ENCODE measurements around the gene ASIC2. TPM values are rescaled to one million over a fixed set of nuclear protein-coding genes. Genes with fewer than 3 reads are reported as not detected.

The ASIC2 gene
- total RNA-seq, 1 donor from 2014 or later, result 0.36 TPM

DNA sequence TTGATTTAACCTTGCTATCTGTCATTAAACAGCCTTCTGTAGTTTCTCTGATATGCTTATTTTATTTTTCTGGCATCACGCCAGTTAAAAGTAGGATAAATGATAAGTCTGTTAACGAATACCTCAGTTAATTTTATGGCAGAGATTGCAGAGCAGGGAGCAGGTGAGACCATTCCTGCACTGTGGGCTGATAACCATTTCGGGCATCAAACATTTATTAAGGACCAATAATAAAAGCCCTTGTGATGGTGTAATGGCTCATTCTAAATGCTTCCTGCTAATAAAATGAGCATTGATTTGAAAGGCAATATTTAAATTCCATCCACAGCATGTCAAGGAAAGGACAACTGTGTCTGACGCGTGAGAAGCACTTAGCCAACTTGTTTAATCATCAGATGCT lies 94.1 kb downstream of the ASIC2 start:
- no peaks in the 10 kb centered on the region for H4K20me1 ChIP-seq (ENCODE audit: insufficient read depth, low read length)
- TF ChIP-seq, protein P1, sequence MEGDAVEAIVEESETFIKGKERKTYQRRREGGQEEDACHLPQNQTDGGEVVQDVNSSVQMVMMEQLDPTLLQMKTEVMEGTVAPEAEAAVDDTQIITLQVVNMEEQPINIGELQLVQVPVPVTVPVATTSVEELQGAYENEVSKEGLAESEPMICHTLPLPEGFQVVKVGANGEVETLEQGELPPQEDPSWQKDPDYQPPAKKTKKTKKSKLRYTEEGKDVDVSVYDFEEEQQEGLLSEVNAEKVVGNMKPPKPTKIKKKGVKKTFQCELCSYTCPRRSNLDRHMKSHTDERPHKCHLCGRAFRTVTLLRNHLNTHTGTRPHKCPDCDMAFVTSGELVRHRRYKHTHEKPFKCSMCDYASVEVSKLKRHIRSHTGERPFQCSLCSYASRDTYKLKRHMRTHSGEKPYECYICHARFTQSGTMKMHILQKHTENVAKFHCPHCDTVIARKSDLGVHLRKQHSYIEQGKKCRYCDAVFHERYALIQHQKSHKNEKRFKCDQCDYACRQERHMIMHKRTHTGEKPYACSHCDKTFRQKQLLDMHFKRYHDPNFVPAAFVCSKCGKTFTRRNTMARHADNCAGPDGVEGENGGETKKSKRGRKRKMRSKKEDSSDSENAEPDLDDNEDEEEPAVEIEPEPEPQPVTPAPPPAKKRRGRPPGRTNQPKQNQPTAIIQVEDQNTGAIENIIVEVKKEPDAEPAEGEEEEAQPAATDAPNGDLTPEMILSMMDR (IDR thresholded peaks at IDR 0.05; ENCODE audit: insufficient read depth, low read depth, low read length), result no peak
- no peak for TF ChIP-seq EZH2 (IDR thresholded peaks at IDR 0.05; ENCODE audit: insufficient read depth, low read length)

DNA sequence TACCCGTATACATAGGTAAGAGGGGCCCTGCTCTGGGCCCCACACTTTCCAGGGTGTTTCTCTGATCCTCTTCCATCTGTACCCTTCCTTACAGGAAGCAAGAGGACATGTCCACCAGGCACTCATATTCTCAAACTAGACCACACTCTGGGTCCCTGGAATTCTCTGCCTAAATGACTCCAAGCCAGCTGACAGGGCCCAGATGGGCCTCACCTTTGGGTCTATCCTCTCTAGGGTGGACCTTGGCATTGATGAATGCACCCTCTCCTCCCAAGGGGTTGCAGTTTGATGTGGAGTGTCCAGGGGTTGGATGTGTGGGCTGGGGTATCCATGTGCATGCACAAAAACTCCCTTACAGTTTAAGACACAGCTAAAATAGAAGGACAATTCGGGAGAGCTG lies 95.8 kb downstream of the ASIC2 start:
- Mint-ChIP-seq H3K4me3 (ENCODE audit: unreplicated experiment) (no peak overlapping the region), H3K36me3 (ENCODE audit: low read depth, unreplicated experiment) (no peaks in the 10 kb centered on the region), H3K27me3 (ENCODE audit: low read depth, unreplicated experiment) (peaks cover 70% of the 10 kb centered on the region), H3K4me1 (ENCODE audit: low read depth, unreplicated experiment) (peaks cover 8% of the 10 kb centered on the region), H3K27ac (ENCODE audit: unreplicated experiment) (no peak overlapping the region), H3K9me3 (ENCODE audit: unreplicated experiment) (no peaks in the 10 kb centered on the region)
- Histone ChIP-seq H3K4me2 (ENCODE audit: low read length) (no peak overlapping the region), H2AFZ (ENCODE audit: low read depth, low read length) (no peak overlapping the region), H3K27me3 (ENCODE audit: insufficient read depth, low read length) (no peaks in the 10 kb centered on the region), H3K27ac (ENCODE audit: low read depth, low read length) (no peak overlapping the region), H3K4me3 (ENCODE audit: insufficient read depth, low read depth, low read length) (no peak overlapping the region), H3K9me3 (ENCODE audit: insufficient read depth, low read depth, low read length) (no peaks in the 10 kb centered on the region), H3K9ac (ENCODE audit: low read length) (no peak overlapping the region), H3K36me3 (ENCODE audit: insufficient read depth, low read length) (no peaks in the 10 kb centered on the region), H3K79me2 (ENCODE audit: insufficient read depth, low read length) (no peaks in the 10 kb centered on the region), H3K4me1 (ENCODE audit: insufficient read depth, low read length) (peaks cover 6% of the 10 kb centered on the region), H4K20me1 (ENCODE audit: insufficient read depth, low read length) (no peaks in the 10 kb centered on the region)
- TF ChIP-seq EZH2 (IDR thresholded peaks at IDR 0.05; ENCODE audit: insufficient read depth, low read length), result no peak
- TF ChIP-seq, protein P1 (IDR thresholded peaks at IDR 0.05; ENCODE audit: insufficient read depth, low read depth, low read length), result no peak
- no peak for DNase-seq (ENCODE audit: low read depth)
- FAIRE-seq, result no peak

More for the DNA sequence above, 94.1 kb downstream of the ASIC2 start:
- Mint-ChIP-seq H3K9me3 (ENCODE audit: unreplicated experiment) (no peaks in the 10 kb centered on the region), H3K4me1 (ENCODE audit: low read depth, unreplicated experiment) (no peaks in the 10 kb centered on the region), H3K27me3 (ENCODE audit: low read depth, unreplicated experiment) (peaks cover 74% of the 10 kb centered on the region), H3K4me3 (ENCODE audit: unreplicated experiment) (no peak overlapping the region), H3K27ac (ENCODE audit: unreplicated experiment) (no peak overlapping the region), H3K36me3 (ENCODE audit: low read depth, unreplicated experiment) (no peaks in the 10 kb centered on the region)
- H2AFZ ChIP-seq (ENCODE audit: low read depth, low read length), result no peak overlapping the region
- no peaks in the 10 kb centered on the region for H3K9me3 ChIP-seq (ENCODE audit: insufficient read depth, low read depth, low read length)
- H3K4me1 ChIP-seq (ENCODE audit: insufficient read depth, low read length), result no peaks in the 10 kb centered on the region
- H3K27ac ChIP-seq (ENCODE audit: low read depth, low read length), result no peak overlapping the region
- FAIRE-seq (no peak), DNase-seq (ENCODE audit: low read depth) (no peak)
- H3K27me3 ChIP-seq (ENCODE audit: insufficient read depth, low read length), result no peaks in the 10 kb centered on the region
- H3K36me3 ChIP-seq (ENCODE audit: insufficient read depth, low read length), result no peaks in the 10 kb centered on the region
- H3K4me2 ChIP-seq (ENCODE audit: low read length), result no peak overlapping the region
- H3K9ac ChIP-seq (ENCODE audit: low read length), result no peak overlapping the region
- no peak overlapping the region for H3K4me3 ChIP-seq (ENCODE audit: insufficient read depth, low read depth, low read length)
- no peaks in the 10 kb centered on the region for H3K79me2 ChIP-seq (ENCODE audit: insufficient read depth, low read length)

DNA sequence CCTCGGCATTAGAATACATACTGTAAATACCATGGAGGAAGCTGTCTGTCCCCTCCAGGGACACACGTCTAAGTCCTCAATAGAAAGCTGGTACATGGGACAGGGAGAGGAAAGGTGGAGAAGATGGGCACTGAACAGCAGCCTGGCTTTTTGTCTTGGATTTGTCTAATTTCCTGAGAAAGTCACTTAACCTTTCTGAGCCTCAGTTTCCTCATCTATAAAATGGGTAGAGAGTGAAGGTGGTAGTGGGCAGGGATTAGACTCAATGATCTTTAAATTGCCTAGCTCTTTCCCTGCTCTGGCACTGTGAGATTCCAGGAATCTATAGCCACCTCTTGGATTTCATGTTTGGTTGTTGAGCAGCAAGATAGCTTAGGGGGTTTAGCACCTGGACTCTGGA lies 96.2 kb downstream of the ASIC2 start:
- Histone ChIP-seq H2AFZ (ENCODE audit: low read depth, low read length) (no peak overlapping the region), H3K79me2 (ENCODE audit: insufficient read depth, low read length) (no peaks in the 10 kb centered on the region), H3K4me3 (ENCODE audit: insufficient read depth, low read depth, low read length) (no peak overlapping the region), H3K9ac (ENCODE audit: low read length) (no peak overlapping the region), H4K20me1 (ENCODE audit: insufficient read depth, low read length) (no peaks in the 10 kb centered on the region), H3K36me3 (ENCODE audit: insufficient read depth, low read length) (no peaks in the 10 kb centered on the region), H3K4me2 (ENCODE audit: low read length) (no peak overlapping the region), H3K4me1 (ENCODE audit: insufficient read depth, low read length) (peaks cover 6% of the 10 kb centered on the region), H3K27me3 (ENCODE audit: insufficient read depth, low read length) (no peaks in the 10 kb centered on the region), H3K27ac (ENCODE audit: low read depth, low read length) (no peak overlapping the region), H3K9me3 (ENCODE audit: insufficient read depth, low read depth, low read length) (no peaks in the 10 kb centered on the region)
- H3K4me1 Mint-ChIP-seq (ENCODE audit: low read depth, unreplicated experiment), result peaks cover 8% of the 10 kb centered on the region
- TF ChIP-seq EZH2 (IDR thresholded peaks at IDR 0.05; ENCODE audit: insufficient read depth, low read length), result no peak
- TF ChIP-seq, protein P1 (IDR thresholded peaks at IDR 0.05; ENCODE audit: insufficient read depth, low read depth, low read length), result no peak
- H3K27me3 Mint-ChIP-seq (ENCODE audit: low read depth, unreplicated experiment), result peaks cover 65% of the 10 kb centered on the region
- no peaks in the 10 kb centered on the region for H3K9me3 Mint-ChIP-seq (ENCODE audit: unreplicated experiment)
- no peaks in the 10 kb centered on the region for H3K36me3 Mint-ChIP-seq (ENCODE audit: low read depth, unreplicated experiment)
- FAIRE-seq (no peak), DNase-seq (ENCODE audit: low read depth) (no peak)
- H3K27ac Mint-ChIP-seq (ENCODE audit: unreplicated experiment), result no peak overlapping the region
- H3K4me3 Mint-ChIP-seq (ENCODE audit: unreplicated experiment), result no peak overlapping the region

All from astrocyte (in vitro differentiated cells and primary cell).